Transverse colon (tissue), 4 donors: ENCODE results near the gene NEO1. TPM values are rescaled to one million over a fixed set of nuclear protein-coding genes. Genes with fewer than 3 reads are reported as not detected.
A peak's percentile ranks its signal among the peaks of the same experiment; 100 is the strongest.

Experiments
- DNase-seq: peaks from one replicate; pipeline ENCODE4 v3.0.0-alpha.2; 2019
- H3K27ac ChIP-seq, 4 donors: fragments of 200-600 bp; sonication (generic); 2 replicates each; pipeline ENCODE4 v1.5.1; 2016 to 2018; ENCODE audit warnings: inconsistent platforms in 4 of 4
- H3K27me3 ChIP-seq: fragments of 200-600 bp; sonication (generic); 2 replicates; pipeline ENCODE4 v1.5.1; 2017; ENCODE audit warnings: inconsistent platforms
- H3K36me3 ChIP-seq, 4 donors: fragments of 200-600 bp; sonication (generic); 2 replicates each; pipeline ENCODE4 v1.5.1; 2017 to 2019; ENCODE audit warnings: inconsistent platforms in 4 of 4
- H3K4me1 ChIP-seq, 4 donors: fragments of 200-600 bp; sonication (generic); 2 replicates each; pipeline ENCODE4 v1.5.1; 2017 to 2020; ENCODE audit warnings: inconsistent platforms in 4 of 4
- H3K4me3 ChIP-seq, 4 donors: fragments of 200-600 bp; sonication (generic); 1 replicate in 1 of 4; 2 replicates in 3 of 4; pipeline versions ENCODE4 v1.5.1 to v1.6.1; 2017 to 2019; ENCODE audit warnings: inconsistent platforms in 4 of 4
- H3K9me3 ChIP-seq, 2 donors: fragments of 200-600 bp; sonication (generic); 2 replicates each; pipeline ENCODE4 v1.5.1; 2017 to 2019; ENCODE audit warnings: inconsistent platforms in 2 of 2
- EP300 ChIP-seq: sonication (generic); formaldehyde crosslinking; IDR thresholded peaks from one replicate; pipeline ENCODE4 v1.6.1; 2017; ENCODE audit warnings: antibody characterized with exemption, low read depth
- POLR2A ChIP-seq: fragments of 450-650 bp; IDR thresholded peaks from one replicate; pipeline ENCODE4 v1.6.1; 2016; ENCODE audit warnings: antibody characterized with exemption, mild to moderate bottlenecking, moderate library complexity
- POLR2AphosphoS5 ChIP-seq, 3 donors: sonication (generic); formaldehyde crosslinking; IDR thresholded peaks; one replicate each; pipeline ENCODE4 v1.6.1; 2016; ENCODE audit warnings: antibody characterized with exemption in 3 of 3
- WGBS, 2 donors: methylation state at CpG; one replicate each; pipeline ENCODE4 v1.1.5; 2018; ENCODE audit warnings: low coverage in 1 of 2; 5-methylcytosine and 5-hydroxymethylcytosine counted together
- in situ Hi-C, 4 donors: fragments of 200-750 bp; cut with MboI; loops; one replicate each; pipeline versions ENCODE4 v1.15.0 to v1.15.1; 2017; ENCODE audit warnings: low sequenced_read_pairs in 3 of 4, low pct_ligation_motif_present in 1 of 4, low pct_unique_long_range_greater_than_20kb in 1 of 4
- intact Hi-C: fragments of 100-400 bp; cut with DNase I; formaldehyde crosslinking; loops from one replicate; pipeline ENCODE4 v1.15.1; 2023; ENCODE audit warnings: low total_unique reads
- total RNA-seq, 4 donors: library from RNA; depleted of rRNA; stranded (reverse); fragments of >200 nt; gene quantifications; one replicate each; pipeline ENCODE4 v1.1.0, GENCODE V29; 2016
- TF ChIP-seq, protein P1 (sequence below), 5 experiments: fragments of 200-600 bp in 3 of 5; fragments of 450-650 bp in 2 of 5; sonication (generic) in 3 of 5; IDR thresholded peaks; 1 replicate in 2 of 5; 2 replicates in 3 of 5; pipeline ENCODE4 v1.5.1; 2016 to 2017; ENCODE audit warnings: antibody characterized with exemption in 5 of 5, inconsistent platforms in 3 of 5, mild to moderate bottlenecking in 2 of 5, moderate library complexity in 1 of 5

Gene NEO1
- total RNA-seq, 4 donors from 2014 or later: 100 to 188 (median 135) TPM

DNA sequence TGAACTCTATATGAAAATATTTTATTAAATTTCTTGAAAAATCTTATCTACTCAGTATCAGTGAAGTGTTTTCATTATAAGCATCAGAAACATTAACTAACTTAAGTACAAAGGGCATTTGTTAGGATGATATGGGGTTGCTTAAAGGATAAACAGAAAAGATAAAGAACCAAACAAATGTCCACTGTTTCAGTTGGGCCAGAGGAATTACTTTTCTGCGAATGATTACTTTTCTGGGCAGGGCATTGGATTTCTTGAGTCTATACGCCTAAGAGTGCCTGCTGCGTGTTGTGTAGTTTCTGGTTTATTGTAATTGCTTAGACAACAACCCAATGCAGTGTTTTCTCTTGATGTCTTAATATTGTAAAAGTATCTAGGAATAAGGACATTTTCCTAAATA, 52.8 kb downstream of the NEO1 start:
- 62 to 65% methylated on average over 3 of the region's 3 CpGs for WGBS, 2 donors
- Histone ChIP-seq H3K4me1 (peaks cover 4 to 62% (median 18%) of the 10 kb centered on the region in 4 donors), H3K27me3 (no peaks in the 10 kb centered on the region), H3K36me3 (no peaks in the 10 kb centered on the region), H3K9me3 (no peaks in the 10 kb centered on the region), H3K27ac (no peak overlapping the region), H3K4me3 (no peak overlapping the region)
- no peak for TF ChIP-seq EP300
- TF ChIP-seq, protein P1, sequence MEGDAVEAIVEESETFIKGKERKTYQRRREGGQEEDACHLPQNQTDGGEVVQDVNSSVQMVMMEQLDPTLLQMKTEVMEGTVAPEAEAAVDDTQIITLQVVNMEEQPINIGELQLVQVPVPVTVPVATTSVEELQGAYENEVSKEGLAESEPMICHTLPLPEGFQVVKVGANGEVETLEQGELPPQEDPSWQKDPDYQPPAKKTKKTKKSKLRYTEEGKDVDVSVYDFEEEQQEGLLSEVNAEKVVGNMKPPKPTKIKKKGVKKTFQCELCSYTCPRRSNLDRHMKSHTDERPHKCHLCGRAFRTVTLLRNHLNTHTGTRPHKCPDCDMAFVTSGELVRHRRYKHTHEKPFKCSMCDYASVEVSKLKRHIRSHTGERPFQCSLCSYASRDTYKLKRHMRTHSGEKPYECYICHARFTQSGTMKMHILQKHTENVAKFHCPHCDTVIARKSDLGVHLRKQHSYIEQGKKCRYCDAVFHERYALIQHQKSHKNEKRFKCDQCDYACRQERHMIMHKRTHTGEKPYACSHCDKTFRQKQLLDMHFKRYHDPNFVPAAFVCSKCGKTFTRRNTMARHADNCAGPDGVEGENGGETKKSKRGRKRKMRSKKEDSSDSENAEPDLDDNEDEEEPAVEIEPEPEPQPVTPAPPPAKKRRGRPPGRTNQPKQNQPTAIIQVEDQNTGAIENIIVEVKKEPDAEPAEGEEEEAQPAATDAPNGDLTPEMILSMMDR (IDR thresholded peaks at IDR 0.05): no peak
- TF ChIP-seq POLR2AphosphoS5 (IDR thresholded peaks at IDR 0.05): no peak
- no peak for TF ChIP-seq POLR2A
- DNase-seq: no peak
- in situ Hi-C loops: no loop called here
- intact Hi-C loops: no loop called here

DNA sequence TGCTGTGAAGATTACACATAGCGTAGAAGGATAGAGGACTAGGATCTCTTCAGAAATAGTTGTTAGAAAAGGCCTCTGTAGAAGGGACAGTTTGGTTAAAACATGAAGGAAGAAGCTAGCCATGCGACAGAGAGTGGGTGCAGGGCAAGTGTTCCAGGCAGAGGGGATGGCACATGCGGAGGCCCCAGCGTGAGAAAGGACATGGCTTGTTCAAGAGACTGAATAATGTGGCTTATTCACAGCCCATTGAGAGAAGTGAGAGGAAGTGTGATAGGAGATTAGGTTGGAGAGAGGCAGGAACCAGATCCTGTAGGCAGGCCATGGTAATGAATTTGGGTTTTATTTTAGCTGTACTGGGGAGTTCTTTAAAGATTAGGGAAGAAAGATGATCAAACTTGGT, 56.4 kb downstream of the NEO1 start:
- Histone ChIP-seq H3K4me3 (no peak overlapping the region), H3K36me3 (no peaks in the 10 kb centered on the region), H3K9me3 (no peaks in the 10 kb centered on the region), H3K27ac (peak overlapping the region in 3 of 4 donors; percentile 12 to 54 (median 47)), H3K27me3 (no peaks in the 10 kb centered on the region), H3K4me1 (peaks cover 8 to 82% (median 28%) of the 10 kb centered on the region in 4 donors)
- WGBS, 2 donors: 66 to 84% methylated on average over 4 of the region's 4 CpGs
- TF ChIP-seq, protein P1 (IDR thresholded peaks at IDR 0.05): no peak
- TF ChIP-seq POLR2AphosphoS5 (IDR thresholded peaks at IDR 0.05) (no peak), POLR2A (no peak)
- intact Hi-C loops: no loop called here
- DNase-seq: no peak
- in situ Hi-C loops: no loop called here

DNA sequence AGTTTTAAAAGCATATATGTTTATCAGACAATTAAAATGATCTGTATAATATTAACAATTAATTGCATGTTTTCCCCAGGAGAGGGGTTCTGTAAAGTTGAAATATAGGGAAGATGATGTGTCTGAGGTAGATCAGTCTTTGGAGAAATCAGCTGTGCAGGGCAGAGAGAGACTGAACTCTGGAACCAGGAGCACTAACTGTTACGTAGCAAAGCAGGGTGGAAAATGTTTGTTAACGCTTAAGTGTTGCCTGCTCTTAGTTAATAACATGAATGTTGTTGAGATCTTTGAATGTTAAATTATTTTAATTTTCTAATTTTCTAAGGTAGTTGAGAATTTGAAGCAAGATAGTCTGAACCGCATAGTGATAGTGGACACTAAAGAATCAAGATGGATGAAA, 57.5 kb downstream of the NEO1 start:
- WGBS, 2 donors: 38 to 55% methylated on average over 3 of the region's 3 CpGs
- Histone ChIP-seq H3K4me1 (peaks cover 8 to 74% (median 26%) of the 10 kb centered on the region in 4 donors), H3K36me3 (no peaks in the 10 kb centered on the region), H3K27ac (peak overlapping the region; percentile 12 to 54 (median 46)), H3K27me3 (no peaks in the 10 kb centered on the region), H3K9me3 (no peaks in the 10 kb centered on the region), H3K4me3 (peak overlapping the region in 1 of 4 donors; percentile 10)
- intact Hi-C loops (no loop called here), in situ Hi-C loops (no loop called here)
- TF ChIP-seq, protein P1 (IDR thresholded peaks at IDR 0.05): no peak
- no peak for DNase-seq

DNA sequence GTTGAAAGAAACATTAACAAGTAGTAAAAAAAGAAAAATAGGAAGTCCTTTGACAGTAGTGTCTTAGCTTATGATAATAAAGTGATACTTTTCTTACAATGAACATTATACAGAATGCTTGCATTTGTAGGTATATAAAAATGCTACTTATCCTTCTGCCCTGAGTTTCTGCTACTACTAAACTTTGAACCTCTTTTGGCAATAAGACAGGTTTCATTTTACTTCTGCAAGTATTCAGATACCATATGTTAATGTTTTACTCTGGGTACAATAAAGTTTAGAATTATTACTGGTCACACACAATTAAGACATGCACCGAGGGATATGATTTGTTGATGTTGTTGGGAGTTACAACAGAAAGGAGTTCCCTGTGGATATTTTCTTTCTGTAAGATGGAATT, 57.9 kb downstream of the NEO1 start:
- Histone ChIP-seq H3K27ac (peak overlapping the region; percentile 12 to 54 (median 46)), H3K9me3 (no peaks in the 10 kb centered on the region), H3K36me3 (no peaks in the 10 kb centered on the region), H3K4me3 (peak overlapping the region in 1 of 4 donors; percentile 10), H3K4me1 (peaks cover 8 to 69% (median 24%) of the 10 kb centered on the region in 4 donors), H3K27me3 (no peaks in the 10 kb centered on the region)
- WGBS, 2 donors: 27 to 40% methylated on average over 1 of the region's 1 CpG
- intact Hi-C loops (no loop called here), in situ Hi-C loops (no loop called here)
- no peak for TF ChIP-seq POLR2AphosphoS5 (IDR thresholded peaks at IDR 0.05)
- no peak for TF ChIP-seq POLR2A
- no peak for TF ChIP-seq EP300
- TF ChIP-seq, protein P1 (IDR thresholded peaks at IDR 0.05): no peak
- no peak for DNase-seq
